ENCODE measurements around the gene VAV3. TPM values are rescaled to one million over a fixed set of nuclear protein-coding genes. Genes with fewer than 3 reads are reported as not detected.
"Not testable (repeated sequence)": the region's sequence is repeated elsewhere in the genome, so short reads cannot be mapped to it uniquely, and the experiment has no call there.

The VAV3 gene
- total RNA-seq, 2 experiments from 2014 or later: 3.9 to 4.6 TPM

- Mint-ChIP-seq H3K4me3 (no peak overlapping the region), H3K27ac (no peak overlapping the region), H3K9me3 (no peaks in the 10 kb centered on the region), H3K36me3 (peaks cover 5% of the 10 kb centered on the region), H3K27me3 (no peaks in the 10 kb centered on the region), H3K4me1 (peaks cover 2% of the 10 kb centered on the region)
- no peak for DNase-seq
Measured at GRCh38 chr1:107707111-107707510, 257.9 kb downstream of the VAV3 start.

- Mint-ChIP-seq H3K27ac (no peak overlapping the region), H3K9me3 (no peaks in the 10 kb centered on the region), H3K4me1 (peaks cover 2% of the 10 kb centered on the region), H3K36me3 (peaks cover 9% of the 10 kb centered on the region), H3K27me3 (no peaks in the 10 kb centered on the region), H3K4me3 (no peak overlapping the region)
- no peak for DNase-seq
Measured at GRCh38 chr1:107706182-107706581, 258.8 kb downstream of the VAV3 start.

GRCh38 chr1:107704911-107705310 is 260.1 kb downstream of the VAV3 start:
- no peak for DNase-seq
- no peak overlapping the region for H3K27ac Mint-ChIP-seq
- peaks cover 15% of the 10 kb centered on the region for H3K36me3 Mint-ChIP-seq
- peaks cover 2% of the 10 kb centered on the region for H3K4me1 Mint-ChIP-seq
- H3K4me3 Mint-ChIP-seq: no peak overlapping the region
- H3K9me3 Mint-ChIP-seq: no peaks in the 10 kb centered on the region
- H3K27me3 Mint-ChIP-seq: no peaks in the 10 kb centered on the region

GRCh38 chr1:107702946-107703571 is 261.9 kb downstream of the VAV3 start:
- Mint-ChIP-seq H3K27me3 (no peaks in the 10 kb centered on the region), H3K36me3 (peaks cover 15% of the 10 kb centered on the region), H3K4me1 (no peaks in the 10 kb centered on the region), H3K4me3 (no peak overlapping the region), H3K9me3 (no peaks in the 10 kb centered on the region), H3K27ac (no peak overlapping the region)
- DNase-seq: no peak

- H3K4me3 Mint-ChIP-seq, H3K27me3 Mint-ChIP-seq, H3K4me1 Mint-ChIP-seq, H3K27ac Mint-ChIP-seq, H3K9me3 Mint-ChIP-seq, DNase-seq: not testable (repeated sequence)
- peaks cover 16% of the 10 kb centered on the region for H3K36me3 Mint-ChIP-seq
Measured at GRCh38 chr1:107700651-107701050, 264.3 kb downstream of the VAV3 start.

GRCh38 chr1:107698161-107698560 is 266.8 kb downstream of the VAV3 start:
- Mint-ChIP-seq H3K4me3 (no peak overlapping the region), H3K27me3 (no peaks in the 10 kb centered on the region), H3K4me1 (no peaks in the 10 kb centered on the region), H3K27ac (no peak overlapping the region), H3K9me3 (no peaks in the 10 kb centered on the region), H3K36me3 (peaks cover 13% of the 10 kb centered on the region)
- no peak for DNase-seq

GRCh38 chr1:107695341-107695740 is 269.6 kb downstream of the VAV3 start:
- Mint-ChIP-seq H3K36me3 (peaks cover 1% of the 10 kb centered on the region), H3K27ac (no peak overlapping the region), H3K9me3 (no peaks in the 10 kb centered on the region), H3K4me1 (no peaks in the 10 kb centered on the region), H3K4me3 (no peak overlapping the region), H3K27me3 (no peaks in the 10 kb centered on the region)
- no peak for DNase-seq

GRCh38 chr1:107692580-107693345 is 272.2 kb downstream of the VAV3 start:
- H3K9me3 Mint-ChIP-seq: no peaks in the 10 kb centered on the region

GRCh38 chr1:107691540-107691939 is 273.4 kb downstream of the VAV3 start:
- no peak for DNase-seq
- Mint-ChIP-seq H3K4me1 (no peaks in the 10 kb centered on the region), H3K9me3 (no peaks in the 10 kb centered on the region), H3K4me3 (no peak overlapping the region), H3K27me3 (no peaks in the 10 kb centered on the region), H3K27ac (no peak overlapping the region), H3K36me3 (no peaks in the 10 kb centered on the region)

More at GRCh38 chr1:107692580-107693345, 272.2 kb downstream of the VAV3 start:
- peaks cover 1% of the 10 kb centered on the region for H3K36me3 Mint-ChIP-seq
- H3K27me3 Mint-ChIP-seq: no peaks in the 10 kb centered on the region
- no peak overlapping the region for H3K4me3 Mint-ChIP-seq
- H3K27ac Mint-ChIP-seq: no peak overlapping the region
- no peaks in the 10 kb centered on the region for H3K4me1 Mint-ChIP-seq
- DNase-seq: no peak

GRCh38 chr1:107690491-107690890 is 274.5 kb downstream of the VAV3 start:
- Mint-ChIP-seq H3K27me3 (no peaks in the 10 kb centered on the region), H3K9me3 (no peaks in the 10 kb centered on the region), H3K4me3 (no peak overlapping the region), H3K36me3 (no peaks in the 10 kb centered on the region), H3K27ac (no peak overlapping the region), H3K4me1 (no peaks in the 10 kb centered on the region)
- DNase-seq: no peak

- Mint-ChIP-seq H3K36me3 (no peaks in the 10 kb centered on the region), H3K4me1 (no peaks in the 10 kb centered on the region), H3K27me3 (no peaks in the 10 kb centered on the region), H3K4me3 (no peak overlapping the region), H3K27ac (no peak overlapping the region), H3K9me3 (no peaks in the 10 kb centered on the region)
- DNase-seq: no peak
Measured at GRCh38 chr1:107689733-107690132, 275.2 kb downstream of the VAV3 start.

GRCh38 chr1:107689159-107689558 is 275.8 kb downstream of the VAV3 start:
- no peaks in the 10 kb centered on the region for H3K36me3 Mint-ChIP-seq
- no peaks in the 10 kb centered on the region for H3K9me3 Mint-ChIP-seq
- no peaks in the 10 kb centered on the region for H3K4me1 Mint-ChIP-seq
- no peak for DNase-seq
- H3K27me3 Mint-ChIP-seq: no peaks in the 10 kb centered on the region
- H3K27ac Mint-ChIP-seq: no peak overlapping the region
- H3K4me3 Mint-ChIP-seq: no peak overlapping the region

- Mint-ChIP-seq H3K27me3 (no peaks in the 10 kb centered on the region), H3K4me1 (no peaks in the 10 kb centered on the region), H3K36me3 (no peaks in the 10 kb centered on the region), H3K27ac (no peak overlapping the region), H3K4me3 (no peak overlapping the region), H3K9me3 (no peaks in the 10 kb centered on the region)
- DNase-seq: no peak
Measured at GRCh38 chr1:107687849-107688753, 276.9 kb downstream of the VAV3 start.

GRCh38 chr1:107683683-107684082 is 281.3 kb downstream of the VAV3 start:
- Mint-ChIP-seq H3K36me3 (no peaks in the 10 kb centered on the region), H3K27me3 (no peaks in the 10 kb centered on the region), H3K4me3 (no peak overlapping the region), H3K27ac (no peak overlapping the region), H3K4me1 (no peaks in the 10 kb centered on the region), H3K9me3 (no peaks in the 10 kb centered on the region)
- DNase-seq: no peak

- Mint-ChIP-seq H3K27ac (no peak overlapping the region), H3K36me3 (no peaks in the 10 kb centered on the region), H3K4me1 (no peaks in the 10 kb centered on the region), H3K9me3 (no peaks in the 10 kb centered on the region), H3K4me3 (no peak overlapping the region), H3K27me3 (no peaks in the 10 kb centered on the region)
- DNase-seq: no peak
Measured at GRCh38 chr1:107683191-107683657, 281.8 kb downstream of the VAV3 start.

Data from activated naive CD8-positive, alpha-beta T cell treated with anti-CD3 and anti-CD28 coated beads for 36 hours (primary cell).